GM19023 (cell line): ENCODE data around the gene CARD19.

Source experiments
- ATAC-seq: cut with Tn5 transposase; IDR thresholded peaks from one replicate; pipeline ENCODE4 v1.9.1; 2021; ENCODE audit warnings: mild to moderate bottlenecking, moderate library complexity; ENCODE audit not compliant: unreplicated experiment

The CARD19 gene

GRCh38 chr9:93086447-93087224, 9.4 kb upstream of the CARD19 start:
- ATAC-seq, result no peak

GRCh38 chr9:93087971-93088655, 7.9 kb upstream of the CARD19 start:
- no peak for ATAC-seq

GRCh38 chr9:93088656-93089015, 7.4 kb upstream of the CARD19 start:
- ATAC-seq, result no peak

- ATAC-seq, result no peak
These were observed 7.0 kb upstream of the CARD19 start for GRCh38 chr9:93089024-93089423.

GRCh38 chr9:93089481-93089991, 6.5 kb upstream of the CARD19 start:
- ATAC-seq, result no peak

GRCh38 chr9:93090091-93090655, 5.8 kb upstream of the CARD19 start:
- ATAC-seq, result no peak

GRCh38 chr9:93091056-93091452, 5.0 kb upstream of the CARD19 start:
- no peak for ATAC-seq

GRCh38 chr9:93091453-93092081, 4.5 kb upstream of the CARD19 start:
- ATAC-seq, result no peak

GRCh38 chr9:93092251-93092991, 3.6 kb upstream of the CARD19 start:
- no peak for ATAC-seq

- ATAC-seq, result no peak
These were observed 2.7 kb upstream of the CARD19 start for GRCh38 chr9:93093127-93093876.

GRCh38 chr9:93093877-93094657, 1.9 kb upstream of the CARD19 start:
- no peak for ATAC-seq

GRCh38 chr9:93094658-93095204, 1.3 kb upstream of the CARD19 start:
- no peak for ATAC-seq

GRCh38 chr9:93095205-93096130, 549 bp upstream of the CARD19 start:
- peak; percentile 61 for ATAC-seq

- no peak for ATAC-seq
These were observed 880 bp downstream of the CARD19 start for GRCh38 chr9:93096811-93097382.

- ATAC-seq, result no peak
These were observed 1.6 kb downstream of the CARD19 start for GRCh38 chr9:93097511-93098201.

- ATAC-seq, result no peak
These were observed 2.4 kb downstream of the CARD19 start for GRCh38 chr9:93098236-93098946.
